Uterus (tissue), 4 donors: Measurements from ENCODE around the gene COL1A1. TPM values are rescaled to one million over a fixed set of nuclear protein-coding genes. Genes with fewer than 3 reads are reported as not detected.

Source experiments
- DNase-seq, 2 donors: peaks; one replicate each; pipeline ENCODE4 v3.0.0-alpha.2; 2019 to 2020
- H3K27ac ChIP-seq, 2 donors: fragments of 200-600 bp; sonication (generic); 1 replicate in 1 of 2; 2 replicates in 1 of 2; pipeline ENCODE4 v1.5.1; 2016 to 2018
- H3K27me3 ChIP-seq, 2 donors: fragments of 200-600 bp; sonication (generic); one replicate each; pipeline ENCODE4 v1.5.1; 2018 to 2019; ENCODE audit warnings: control low read depth in 1 of 2
- H3K36me3 ChIP-seq, 2 donors: fragments of 200-600 bp; sonication (generic); one replicate each; pipeline ENCODE4 v1.5.1; 2019; ENCODE audit warnings: control low read depth in 1 of 2
- H3K4me1 ChIP-seq, 2 donors: fragments of 200-600 bp; sonication (generic); one replicate each; pipeline ENCODE4 v1.5.1; 2018 to 2019; ENCODE audit warnings: control low read depth in 1 of 2
- H3K4me3 ChIP-seq, 2 donors: fragments of 200-600 bp; sonication (generic); 1 replicate in 1 of 2; 2 replicates in 1 of 2; pipeline ENCODE4 v1.5.1; 2018 to 2019; ENCODE audit warnings: mild to moderate bottlenecking in 1 of 2
- H3K9me3 ChIP-seq, 2 donors: fragments of 200-600 bp; sonication (generic); one replicate each; pipeline ENCODE4 v1.5.1; 2019; ENCODE audit warnings: control low read depth in 1 of 2
- POLR2A ChIP-seq, 2 donors: fragments of 450-650 bp; IDR thresholded peaks; one replicate each; pipeline ENCODE4 v1.6.1; 2016; ENCODE audit warnings: antibody characterized with exemption in 2 of 2, mild to moderate bottlenecking in 1 of 2, moderate library complexity in 1 of 2
- intact Hi-C: fragments of 100-400 bp; cut with DNase I; formaldehyde crosslinking; loops from one replicate; pipeline ENCODE4 v1.15.1; 2023; ENCODE audit warnings: low total_unique reads
- total RNA-seq, 4 donors: library from RNA; depleted of rRNA in 3 of 4; stranded (reverse); fragments of >200 nt in 3 of 4; gene quantifications; one replicate each; pipeline versions ENCODE4 v1.1.0 to v1.2.4, GENCODE V29; 2014 to 2023
- TF ChIP-seq, protein P1 (sequence below), 4 experiments: fragments of 200-600 bp in 2 of 4; fragments of 450-650 bp in 2 of 4; sonication (generic) in 2 of 4; IDR thresholded peaks; one replicate each; pipeline ENCODE4 v1.5.1; 2016 to 2019; ENCODE audit warnings: antibody characterized with exemption in 4 of 4, mild to moderate bottlenecking in 2 of 4, moderate library complexity in 1 of 4
- donor health status: DM: yes; HTN: yes; CAD: no.

Gene COL1A1
- total RNA-seq, 4 donors from 2014 or later = 59.4 to 4,880 (median 491) TPM

DNA sequence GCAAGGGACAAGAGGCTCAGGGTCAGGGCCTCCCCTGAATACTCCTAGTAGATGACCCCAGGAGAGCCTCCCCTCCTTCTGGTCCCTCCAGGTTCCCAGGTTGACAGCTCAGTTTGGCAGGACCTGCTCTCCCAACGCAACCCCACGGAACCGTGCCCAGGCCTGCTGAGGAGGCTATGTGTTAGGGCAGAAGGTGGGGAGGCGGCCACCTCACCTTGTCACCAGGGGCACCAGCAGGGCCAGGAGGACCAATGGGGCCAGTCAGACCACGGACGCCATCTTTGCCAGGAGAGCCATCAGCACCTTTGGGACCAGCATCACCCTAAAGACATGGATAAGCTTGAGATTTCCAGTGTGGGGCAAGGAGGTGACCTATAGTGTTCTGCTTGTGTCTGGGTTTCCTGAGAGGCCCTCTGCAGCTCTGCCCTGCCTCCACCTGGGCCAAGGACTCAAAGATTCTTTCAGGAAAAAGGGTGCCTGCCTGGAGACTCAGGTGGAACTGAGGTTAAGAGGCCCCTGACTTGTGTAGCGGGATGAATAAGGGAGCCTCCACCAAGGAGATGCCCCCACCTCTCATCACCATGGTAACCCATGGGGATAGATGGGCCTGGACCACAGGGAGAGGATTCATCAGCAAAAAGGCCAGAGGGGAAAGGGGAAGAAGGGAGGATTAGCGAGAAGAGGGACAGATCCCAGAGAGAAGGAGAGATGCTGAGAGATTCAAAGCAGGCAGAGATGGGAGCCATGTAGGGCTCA is 10.7 kb downstream of the COL1A1 start:
- TF ChIP-seq POLR2A (IDR thresholded peaks at IDR 0.05) = no peak
- TF ChIP-seq, protein P1, sequence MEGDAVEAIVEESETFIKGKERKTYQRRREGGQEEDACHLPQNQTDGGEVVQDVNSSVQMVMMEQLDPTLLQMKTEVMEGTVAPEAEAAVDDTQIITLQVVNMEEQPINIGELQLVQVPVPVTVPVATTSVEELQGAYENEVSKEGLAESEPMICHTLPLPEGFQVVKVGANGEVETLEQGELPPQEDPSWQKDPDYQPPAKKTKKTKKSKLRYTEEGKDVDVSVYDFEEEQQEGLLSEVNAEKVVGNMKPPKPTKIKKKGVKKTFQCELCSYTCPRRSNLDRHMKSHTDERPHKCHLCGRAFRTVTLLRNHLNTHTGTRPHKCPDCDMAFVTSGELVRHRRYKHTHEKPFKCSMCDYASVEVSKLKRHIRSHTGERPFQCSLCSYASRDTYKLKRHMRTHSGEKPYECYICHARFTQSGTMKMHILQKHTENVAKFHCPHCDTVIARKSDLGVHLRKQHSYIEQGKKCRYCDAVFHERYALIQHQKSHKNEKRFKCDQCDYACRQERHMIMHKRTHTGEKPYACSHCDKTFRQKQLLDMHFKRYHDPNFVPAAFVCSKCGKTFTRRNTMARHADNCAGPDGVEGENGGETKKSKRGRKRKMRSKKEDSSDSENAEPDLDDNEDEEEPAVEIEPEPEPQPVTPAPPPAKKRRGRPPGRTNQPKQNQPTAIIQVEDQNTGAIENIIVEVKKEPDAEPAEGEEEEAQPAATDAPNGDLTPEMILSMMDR (IDR thresholded peaks at IDR 0.05) = no peak
- no peaks in the 10 kb centered on the region for H3K9me3 ChIP-seq
- H3K27ac ChIP-seq = peak overlapping the region; percentile 82 to 96
- intact Hi-C loops = no loop called here
- no peaks in the 10 kb centered on the region for H3K27me3 ChIP-seq
- DNase-seq = no peak
- H3K4me1 ChIP-seq = peaks cover 0 to 20% of the 10 kb centered on the region in 2 donors
- H3K36me3 ChIP-seq = no peaks in the 10 kb centered on the region
- H3K4me3 ChIP-seq = no peak overlapping the region

DNA sequence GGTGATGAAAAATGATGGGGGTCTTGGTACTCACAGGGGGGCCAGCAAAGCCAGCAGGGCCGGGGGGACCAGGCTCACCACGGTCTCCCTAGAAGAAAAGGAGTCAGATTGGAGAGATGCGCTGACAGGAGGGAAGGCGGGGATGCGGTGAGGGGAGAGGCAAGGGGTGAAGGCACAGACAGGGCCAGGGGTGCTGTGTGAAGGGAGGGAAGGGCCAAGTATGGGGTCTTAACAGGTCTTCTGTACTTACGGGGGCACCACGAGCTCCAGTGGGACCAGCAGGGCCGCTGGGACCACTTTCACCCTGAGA is 11.2 kb downstream of the COL1A1 start:
- Histone ChIP-seq H3K27me3 (no peaks in the 10 kb centered on the region), H3K4me1 (peaks cover 0 to 20% of the 10 kb centered on the region in 2 donors), H3K36me3 (no peaks in the 10 kb centered on the region), H3K27ac (peak overlapping the region; percentile 82 to 96), H3K4me3 (no peak overlapping the region), H3K9me3 (no peaks in the 10 kb centered on the region)
- DNase-seq = no peak
- intact Hi-C loops = no loop called here
- TF ChIP-seq, protein P1 (IDR thresholded peaks at IDR 0.05) = no peak
- no peak for TF ChIP-seq POLR2A (IDR thresholded peaks at IDR 0.05)

DNA sequence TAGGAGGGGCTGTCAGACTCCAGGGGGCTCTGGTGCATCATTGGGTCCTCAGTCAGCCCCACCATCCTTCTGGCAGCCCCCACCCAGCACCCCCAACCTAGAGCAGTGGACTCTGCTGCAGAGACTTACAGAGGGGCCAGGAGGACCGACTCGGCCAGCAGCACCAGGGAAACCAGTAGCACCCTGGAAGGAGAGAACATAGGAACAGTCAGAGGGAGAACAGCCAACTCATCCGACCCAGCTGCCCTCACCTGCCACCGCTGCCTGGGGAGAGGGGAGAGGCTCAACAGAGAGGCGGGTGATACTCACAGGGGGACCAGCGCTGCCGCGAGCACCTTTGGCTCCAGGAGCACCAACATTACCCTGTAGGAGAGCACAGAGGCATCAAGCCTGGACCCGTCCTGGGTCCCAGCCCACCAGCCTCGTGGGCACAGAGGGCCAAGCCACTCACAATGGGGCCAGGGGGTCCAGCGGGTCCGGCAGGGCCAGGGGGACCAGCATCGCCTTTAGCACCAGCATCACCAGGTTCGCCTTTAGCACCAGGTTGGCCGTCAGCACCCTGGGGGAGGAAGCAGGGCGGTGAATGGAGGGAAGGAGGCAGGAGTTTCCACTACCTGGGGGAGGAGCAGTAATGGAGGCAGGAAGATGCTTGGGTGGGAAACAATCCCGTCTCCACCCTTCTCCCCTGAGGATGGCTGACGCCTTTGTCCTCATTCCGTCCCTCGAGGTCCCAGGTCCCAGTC is 11.7 kb downstream of the COL1A1 start:
- Histone ChIP-seq H3K36me3 (no peaks in the 10 kb centered on the region), H3K27me3 (no peaks in the 10 kb centered on the region), H3K4me3 (no peak overlapping the region), H3K9me3 (no peaks in the 10 kb centered on the region), H3K27ac (peak overlapping the region; percentile 82 to 96), H3K4me1 (peaks cover 0 to 20% of the 10 kb centered on the region in 2 donors)
- DNase-seq = no peak
- no peak for TF ChIP-seq POLR2A (IDR thresholded peaks at IDR 0.05)
- TF ChIP-seq, protein P1 (IDR thresholded peaks at IDR 0.05) = no peak
- intact Hi-C loops = no loop called here

DNA sequence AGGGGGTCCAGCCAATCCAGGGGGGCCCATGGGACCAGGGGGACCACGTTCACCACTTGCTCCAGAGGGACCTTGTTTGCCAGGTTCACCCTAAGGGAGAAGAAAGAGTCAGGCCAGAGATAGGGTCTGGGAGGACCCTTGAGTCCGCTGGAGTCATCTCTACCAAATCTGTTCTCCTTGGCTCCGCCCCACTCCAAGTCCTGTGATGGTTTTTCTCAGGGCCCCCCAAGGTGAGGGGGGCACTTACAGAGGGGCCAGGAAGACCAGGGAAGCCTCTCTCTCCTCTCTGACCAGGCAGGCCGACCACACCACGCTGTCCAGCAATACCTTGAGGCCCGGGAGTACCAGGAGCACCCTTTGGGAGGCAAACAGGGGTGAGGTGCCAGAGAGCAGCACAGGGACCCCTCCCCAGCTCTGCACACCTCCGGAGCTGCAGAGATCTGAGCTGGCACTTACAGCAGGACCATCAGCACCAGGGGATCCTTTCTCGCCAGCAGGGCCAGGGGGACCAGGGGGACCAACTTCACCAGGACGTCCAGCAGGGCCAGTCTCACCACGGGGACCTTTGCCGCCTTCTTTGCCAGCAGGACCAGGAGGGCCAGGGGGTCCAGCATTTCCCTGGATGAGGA is 12.4 kb downstream of the COL1A1 start:
- Histone ChIP-seq H3K9me3 (no peaks in the 10 kb centered on the region), H3K27ac (peak overlapping the region; percentile 82 to 96), H3K4me1 (peaks cover 0 to 20% of the 10 kb centered on the region in 2 donors), H3K36me3 (no peaks in the 10 kb centered on the region), H3K4me3 (no peak overlapping the region), H3K27me3 (no peaks in the 10 kb centered on the region)
- intact Hi-C loops = no loop called here
- DNase-seq = no peak
- no peak for TF ChIP-seq POLR2A (IDR thresholded peaks at IDR 0.05)
- TF ChIP-seq, protein P1 (IDR thresholded peaks at IDR 0.05) = no peak

DNA sequence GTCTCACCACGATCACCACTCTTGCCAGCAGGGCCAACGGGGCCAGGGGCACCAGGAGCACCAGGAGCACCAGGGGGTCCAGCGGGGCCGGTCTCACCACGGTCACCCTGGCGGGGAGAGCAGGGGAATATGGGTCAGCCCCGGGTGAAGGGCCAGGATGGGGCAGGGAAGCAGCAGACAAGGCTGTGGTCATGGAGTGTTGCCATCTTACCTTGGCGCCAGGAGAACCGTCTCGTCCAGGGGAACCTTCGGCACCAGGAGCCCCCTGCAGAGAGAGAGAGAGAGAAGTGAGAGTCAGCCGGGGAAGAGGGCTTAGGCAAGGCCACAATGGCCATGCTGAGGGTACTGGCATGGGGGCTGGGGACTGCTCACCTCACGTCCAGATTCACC is 12.9 kb downstream of the COL1A1 start:
- no peak overlapping the region for H3K4me3 ChIP-seq
- H3K27me3 ChIP-seq = no peaks in the 10 kb centered on the region
- peaks cover 0 to 17% of the 10 kb centered on the region in 2 donors for H3K4me1 ChIP-seq
- no peaks in the 10 kb centered on the region for H3K9me3 ChIP-seq
- intact Hi-C loops = no loop called here
- no peaks in the 10 kb centered on the region for H3K36me3 ChIP-seq
- TF ChIP-seq, protein P1 (IDR thresholded peaks at IDR 0.05) = no peak
- TF ChIP-seq POLR2A (IDR thresholded peaks at IDR 0.05) = no peak
- peak overlapping the region; percentile 82 to 96 for H3K27ac ChIP-seq
- no peak for DNase-seq
